Measurements from ENCODE around the gene SDF4.
"Not testable (repeated sequence)": the region's sequence is repeated elsewhere in the genome, so short reads cannot be mapped to it uniquely, and the experiment has no call there.

SDF4 gene

GRCh38 chr1:1179346-1179982 lies 52.3 kb downstream of the SDF4 start:
- no peak overlapping the region for H3K9ac ChIP-seq (ENCODE audit: low read depth, low read length)
- no peak overlapping the region for H3K27ac ChIP-seq (ENCODE audit: low read depth, low read length)
- no peaks in the 10 kb centered on the region for H3K36me3 ChIP-seq (ENCODE audit: insufficient read depth, low read length)
- H3K9me3 ChIP-seq (ENCODE audit: insufficient read depth, low read depth, low read length), result no peaks in the 10 kb centered on the region
- WGBS, result 90% methylated on average over 25 of the region's 25 CpGs
- H3K4me3 ChIP-seq (ENCODE audit: low read length), result no peak overlapping the region
- peaks cover 2% of the 10 kb centered on the region; the same call in 1 of the 2 replicates for H3K4me1 ChIP-seq (ENCODE audit: insufficient read depth, low read length)
- no peaks in the 10 kb centered on the region for H3K27me3 ChIP-seq (ENCODE audit: insufficient read depth, low read length)

GRCh38 chr1:1178794-1179331 lies 52.9 kb downstream of the SDF4 start:
- Histone ChIP-seq H3K4me3 (ENCODE audit: low read length) (no peak overlapping the region), H3K9me3 (ENCODE audit: insufficient read depth, low read depth, low read length) (no peaks in the 10 kb centered on the region), H3K27me3 (ENCODE audit: insufficient read depth, low read length) (0 out of 2 replicates have a peak, but pooled peaks cover 4% of the 10 kb centered on the region), H3K4me1 (ENCODE audit: insufficient read depth, low read length) (peaks cover 2% of the 10 kb centered on the region; the same call in 1 of the 2 replicates), H3K9ac (ENCODE audit: low read depth, low read length) (no peak overlapping the region), H3K36me3 (ENCODE audit: insufficient read depth, low read length) (no peaks in the 10 kb centered on the region), H3K27ac (ENCODE audit: low read depth, low read length) (no peak overlapping the region)
- WGBS, result 94% methylated on average over 32 of the region's 32 CpGs

GRCh38 chr1:1177452-1178206 lies 54.2 kb downstream of the SDF4 start:
- WGBS, result 95% methylated on average over 21 of the region's 21 CpGs

GRCh38 chr1:1176931-1177330 lies 54.9 kb downstream of the SDF4 start:
- 97% methylated on average over 7 of the region's 7 CpGs for WGBS
- no peak overlapping the region for H3K4me3 ChIP-seq (ENCODE audit: low read length)
- H3K27ac ChIP-seq (ENCODE audit: low read depth, low read length), result no peak overlapping the region
- H3K4me1 ChIP-seq (ENCODE audit: insufficient read depth, low read length), result peaks cover 7% of the 10 kb centered on the region; the same call in 1 of the 2 replicates
- H3K36me3 ChIP-seq (ENCODE audit: insufficient read depth, low read length), result no peaks in the 10 kb centered on the region
- 0 out of 2 replicates have a peak, but pooled peaks cover 4% of the 10 kb centered on the region for H3K27me3 ChIP-seq (ENCODE audit: insufficient read depth, low read length)
- H3K9me3 ChIP-seq (ENCODE audit: insufficient read depth, low read depth, low read length), result no peaks in the 10 kb centered on the region
- no peak overlapping the region for H3K9ac ChIP-seq (ENCODE audit: low read depth, low read length)

More at GRCh38 chr1:1177452-1178206, 54.2 kb downstream of the SDF4 start:
- Histone ChIP-seq H3K27me3 (ENCODE audit: insufficient read depth, low read length) (0 out of 2 replicates have a peak, but pooled peaks cover 4% of the 10 kb centered on the region), H3K9me3 (ENCODE audit: insufficient read depth, low read depth, low read length) (no peaks in the 10 kb centered on the region), H3K36me3 (ENCODE audit: insufficient read depth, low read length) (no peaks in the 10 kb centered on the region), H3K4me1 (ENCODE audit: insufficient read depth, low read length) (peaks cover 7% of the 10 kb centered on the region; the same call in 1 of the 2 replicates), H3K4me3 (ENCODE audit: low read length) (no peak overlapping the region), H3K27ac (ENCODE audit: low read depth, low read length) (no peak overlapping the region), H3K9ac (ENCODE audit: low read depth, low read length) (no peak overlapping the region)

- H3K27ac ChIP-seq (ENCODE audit: low read depth, low read length); H3K4me3 ChIP-seq (ENCODE audit: low read length); H3K27me3 ChIP-seq (ENCODE audit: insufficient read depth, low read length); H3K4me1 ChIP-seq (ENCODE audit: insufficient read depth, low read length); H3K9ac ChIP-seq (ENCODE audit: low read depth, low read length); H3K36me3 ChIP-seq (ENCODE audit: insufficient read depth, low read length); H3K9me3 ChIP-seq (ENCODE audit: insufficient read depth, low read depth, low read length): not testable (repeated sequence)
- 79% methylated on average over 22 of the region's 22 CpGs for WGBS
Observed at GRCh38 chr1:1176063-1176761, 55.6 kb downstream of the SDF4 start.

- no peak overlapping the region for H3K9ac ChIP-seq (ENCODE audit: low read depth, low read length)
- no peaks in the 10 kb centered on the region for H3K36me3 ChIP-seq (ENCODE audit: insufficient read depth, low read length)
- H3K27ac ChIP-seq (ENCODE audit: low read depth, low read length), result no peak overlapping the region
- WGBS, result 92% methylated on average over 29 of the region's 29 CpGs
- no peak overlapping the region for H3K4me3 ChIP-seq (ENCODE audit: low read length)
- H3K9me3 ChIP-seq (ENCODE audit: insufficient read depth, low read depth, low read length), result no peaks in the 10 kb centered on the region
- 0 out of 2 replicates have a peak, but pooled peaks cover 4% of the 10 kb centered on the region for H3K27me3 ChIP-seq (ENCODE audit: insufficient read depth, low read length)
- peaks cover 7% of the 10 kb centered on the region; the same call in 1 of the 2 replicates for H3K4me1 ChIP-seq (ENCODE audit: insufficient read depth, low read length)
Observed at GRCh38 chr1:1175221-1176062, 56.4 kb downstream of the SDF4 start.

GRCh38 chr1:1173793-1174415 lies 57.9 kb downstream of the SDF4 start, which contains the start of gene TTLL10:
Gene TTLL10 (plus strand): TSS chr1:1173880. CDS start chr1:1179216, 5,336 bp downstream.
- H3K4me3 ChIP-seq (ENCODE audit: low read length), result peak within 1 kb of the TSS; percentile 33; the same call in 1 of the 2 replicates
- peaks cover 7% of the 10 kb centered on the region; the same call in 1 of the 2 replicates for H3K4me1 ChIP-seq (ENCODE audit: insufficient read depth, low read length)
- 32% methylated on average over 35 of the region's 35 CpGs for WGBS
- H3K36me3 ChIP-seq (ENCODE audit: insufficient read depth, low read length), result no peaks in the 10 kb centered on the region
- no peak within 1 kb of the TSS for H3K27ac ChIP-seq (ENCODE audit: low read depth, low read length)
- H3K9me3 ChIP-seq (ENCODE audit: insufficient read depth, low read depth, low read length), result no peaks in the 10 kb centered on the region
- H3K9ac ChIP-seq (ENCODE audit: low read depth, low read length), result no peak within 1 kb of the TSS
- 0 out of 2 replicates have a peak, but pooled peaks cover 4% of the 10 kb centered on the region for H3K27me3 ChIP-seq (ENCODE audit: insufficient read depth, low read length)

- Histone ChIP-seq H3K36me3 (ENCODE audit: insufficient read depth, low read length) (no peaks in the 10 kb centered on the region), H3K4me3 (ENCODE audit: low read length) (peak overlapping the region; percentile 33; the same call in 1 of the 2 replicates), H3K27ac (ENCODE audit: low read depth, low read length) (no peak overlapping the region), H3K9ac (ENCODE audit: low read depth, low read length) (no peak overlapping the region), H3K4me1 (ENCODE audit: insufficient read depth, low read length) (peaks cover 7% of the 10 kb centered on the region; the same call in 1 of the 2 replicates), H3K9me3 (ENCODE audit: insufficient read depth, low read depth, low read length) (no peaks in the 10 kb centered on the region), H3K27me3 (ENCODE audit: insufficient read depth, low read length) (0 out of 2 replicates have a peak, but pooled peaks cover 4% of the 10 kb centered on the region)
- 74% methylated on average over 32 of the region's 32 CpGs for WGBS
Observed at GRCh38 chr1:1173061-1173792, 58.6 kb downstream of the SDF4 start.

GRCh38 chr1:1171546-1172340 lies 60.1 kb downstream of the SDF4 start:
- Histone ChIP-seq H3K27me3 (ENCODE audit: insufficient read depth, low read length) (0 out of 2 replicates have a peak, but pooled peaks cover 4% of the 10 kb centered on the region), H3K27ac (ENCODE audit: low read depth, low read length) (no peak overlapping the region), H3K9ac (ENCODE audit: low read depth, low read length) (no peak overlapping the region), H3K9me3 (ENCODE audit: insufficient read depth, low read depth, low read length) (no peaks in the 10 kb centered on the region), H3K36me3 (ENCODE audit: insufficient read depth, low read length) (no peaks in the 10 kb centered on the region), H3K4me3 (ENCODE audit: low read length) (no peak overlapping the region), H3K4me1 (ENCODE audit: insufficient read depth, low read length) (peaks cover 5% of the 10 kb centered on the region; the same call in 1 of the 2 replicates)
- 94% methylated on average over 33 of the region's 33 CpGs for WGBS

Measured in HUES64 (cell line).